ENCODE data around the gene KCNK1. TPM values are rescaled to one million over a fixed set of nuclear protein-coding genes. Genes with fewer than 3 reads are reported as not detected.
"Not testable (repeated sequence)": the region's sequence is repeated elsewhere in the genome, so short reads cannot be mapped to it uniquely, and the experiment has no call there.

The KCNK1 gene
- total RNA-seq, 1 donor from 2014 or later = 2.3 TPM

DNA sequence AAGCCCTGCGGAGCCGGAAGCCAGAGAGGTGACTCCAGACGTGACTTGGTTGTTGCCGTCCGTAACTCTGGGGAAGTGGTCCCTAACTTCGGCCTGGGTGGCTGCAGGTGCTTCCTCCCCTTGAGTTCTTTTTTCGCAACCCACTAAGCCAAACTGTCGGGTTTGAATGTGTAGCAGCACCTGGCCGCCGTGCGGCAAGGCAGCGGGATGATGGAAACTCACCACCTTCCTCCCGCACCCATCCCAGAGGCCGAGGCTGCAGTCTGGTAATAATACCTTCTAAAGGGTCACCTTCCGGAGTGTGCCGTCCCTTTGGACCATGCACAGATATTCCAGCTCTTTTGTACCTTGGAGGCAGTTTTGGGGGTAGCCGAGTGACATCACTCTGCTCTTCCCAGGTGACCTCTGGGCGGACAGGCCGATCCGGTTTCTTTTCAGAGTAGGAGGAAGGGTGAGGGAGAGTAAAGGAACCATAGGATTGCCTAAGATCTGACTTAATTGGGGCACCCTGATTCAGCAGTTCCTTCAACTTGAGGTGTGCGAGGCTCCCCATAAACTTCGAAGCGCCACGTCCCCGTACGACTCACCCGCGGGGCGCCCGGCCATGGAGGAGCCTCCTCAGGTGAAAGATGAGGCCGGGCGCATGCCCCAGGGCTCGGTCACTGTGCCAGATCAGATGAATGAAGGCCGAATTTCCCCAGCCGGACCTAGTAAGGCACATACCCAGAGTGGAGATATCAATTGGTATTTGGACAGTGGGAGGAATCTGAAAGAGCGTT lies 1.0 kb downstream of the KCNK1 start:
- H3K4me1 Mint-ChIP-seq = peaks cover 8% of the 10 kb centered on the region
- H3K4me3 Mint-ChIP-seq = peak overlapping the region; percentile 78
- H3K27ac Mint-ChIP-seq = peak overlapping the region; percentile 17
- DNase-seq = peak; percentile 59
- intact Hi-C loops (cut with micrococcal nuclease) = no loop called here
- H3K27me3 Mint-ChIP-seq = peaks cover 62% of the 10 kb centered on the region
- H3K36me3 Mint-ChIP-seq (ENCODE audit: low read depth) = no peaks in the 10 kb centered on the region
- H3K9me3 Mint-ChIP-seq = no peaks in the 10 kb centered on the region

DNA sequence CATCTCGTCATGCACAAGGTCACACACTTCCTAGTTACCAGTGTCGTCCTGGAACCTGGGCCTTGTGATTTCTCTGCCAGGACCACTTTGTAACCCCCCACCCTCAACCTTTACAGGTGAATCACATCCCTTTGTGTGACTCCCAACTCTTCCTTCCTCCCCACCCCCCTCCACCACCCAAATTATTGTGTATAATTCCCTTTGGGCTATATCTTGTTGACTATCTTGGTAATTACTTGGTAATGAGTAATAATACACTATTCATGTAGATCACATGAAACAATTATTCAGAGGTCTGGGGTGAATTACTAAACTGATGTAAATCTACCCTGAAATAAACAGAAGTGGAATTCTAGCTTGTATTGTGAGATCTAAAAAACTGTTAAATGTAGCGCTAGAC lies 1.7 kb downstream of the KCNK1 start:
- no peak for DNase-seq
- intact Hi-C loops (cut with micrococcal nuclease) = no loop called here
- H3K27me3 Mint-ChIP-seq = peaks cover 59% of the 10 kb centered on the region

DNA sequence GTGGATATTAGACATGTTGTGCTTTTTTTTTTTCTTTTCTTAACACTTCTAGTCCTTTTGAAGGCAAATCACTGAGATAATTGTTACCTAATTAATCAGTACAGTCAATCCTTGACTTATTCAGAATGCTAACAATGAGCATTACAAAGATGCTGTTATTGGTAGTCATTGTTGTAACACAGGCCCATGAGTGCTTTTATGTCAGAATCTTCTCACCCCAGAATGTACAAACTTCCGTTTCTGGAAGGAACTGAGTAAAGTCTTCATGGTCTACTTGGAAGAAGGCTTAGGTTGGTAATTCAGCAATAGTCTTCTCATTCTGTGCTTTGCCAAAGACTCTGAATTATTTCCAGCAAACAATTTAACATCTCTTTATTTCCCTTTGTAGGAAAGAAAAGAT lies 3.1 kb downstream of the KCNK1 start:
- peaks cover 47% of the 10 kb centered on the region for H3K27me3 Mint-ChIP-seq

More for the DNA sequence above, 1.7 kb downstream of the KCNK1 start:
- no peaks in the 10 kb centered on the region for H3K9me3 Mint-ChIP-seq
- no peaks in the 10 kb centered on the region for H3K36me3 Mint-ChIP-seq (ENCODE audit: low read depth)
- peaks cover 8% of the 10 kb centered on the region for H3K4me1 Mint-ChIP-seq
- H3K4me3 Mint-ChIP-seq = peak overlapping the region; percentile 78
- H3K27ac Mint-ChIP-seq = no peak overlapping the region

DNA sequence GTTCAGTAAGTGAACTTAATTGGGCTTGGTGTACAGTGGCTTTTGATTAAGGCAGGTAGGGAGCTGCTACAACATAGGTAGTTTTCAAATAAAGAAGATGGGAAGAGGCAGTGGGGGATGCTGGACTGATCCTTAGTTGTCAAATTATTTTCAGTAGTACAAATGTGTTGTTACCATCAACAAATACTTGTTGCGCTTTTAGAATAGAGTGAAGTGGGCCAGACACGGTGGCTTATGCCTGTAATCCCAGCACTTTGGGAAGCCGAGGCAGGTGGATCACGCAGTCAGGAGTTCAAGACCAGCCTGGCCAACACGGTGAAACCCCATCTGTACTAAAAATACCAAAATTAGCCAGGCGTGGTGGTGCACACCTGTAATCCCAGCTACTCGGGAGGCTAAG lies 5.5 kb downstream of the KCNK1 start:
- H3K27ac Mint-ChIP-seq; H3K4me1 Mint-ChIP-seq; H3K4me3 Mint-ChIP-seq; H3K36me3 Mint-ChIP-seq (ENCODE audit: low read depth); H3K9me3 Mint-ChIP-seq; intact Hi-C loops (cut with micrococcal nuclease); DNase-seq: not testable (repeated sequence)
- H3K27me3 Mint-ChIP-seq = peaks cover 39% of the 10 kb centered on the region

More for the DNA sequence above, 3.1 kb downstream of the KCNK1 start:
- Mint-ChIP-seq H3K4me3 (no peak overlapping the region), H3K4me1 (peaks cover 8% of the 10 kb centered on the region), H3K27ac (no peak overlapping the region), H3K36me3 (ENCODE audit: low read depth) (no peaks in the 10 kb centered on the region), H3K9me3 (no peaks in the 10 kb centered on the region)
- no peak for DNase-seq
- intact Hi-C loops (cut with micrococcal nuclease) = no loop called here

DNA sequence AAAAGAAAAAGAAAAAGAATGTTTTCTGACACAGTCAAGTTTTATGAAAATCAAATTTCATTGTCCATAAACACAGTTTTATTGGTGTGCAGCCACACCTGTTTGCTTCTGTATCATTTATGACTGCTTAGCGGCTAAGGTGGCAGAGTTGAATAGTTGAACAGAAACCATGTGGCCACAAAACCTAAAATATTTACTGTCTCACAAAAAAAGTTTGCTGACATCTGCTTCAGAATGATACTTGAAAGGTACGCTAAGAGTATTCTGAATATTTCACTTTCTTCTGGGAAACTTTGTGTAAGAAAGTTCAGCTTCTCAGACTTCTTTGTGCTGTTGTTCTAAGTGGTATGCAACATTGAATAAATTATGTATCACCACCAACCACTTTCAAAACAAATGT lies 6.2 kb downstream of the KCNK1 start:
- peaks cover 33% of the 10 kb centered on the region for H3K27me3 Mint-ChIP-seq
- intact Hi-C loops (cut with micrococcal nuclease) = no loop called here
- no peak for DNase-seq

DNA sequence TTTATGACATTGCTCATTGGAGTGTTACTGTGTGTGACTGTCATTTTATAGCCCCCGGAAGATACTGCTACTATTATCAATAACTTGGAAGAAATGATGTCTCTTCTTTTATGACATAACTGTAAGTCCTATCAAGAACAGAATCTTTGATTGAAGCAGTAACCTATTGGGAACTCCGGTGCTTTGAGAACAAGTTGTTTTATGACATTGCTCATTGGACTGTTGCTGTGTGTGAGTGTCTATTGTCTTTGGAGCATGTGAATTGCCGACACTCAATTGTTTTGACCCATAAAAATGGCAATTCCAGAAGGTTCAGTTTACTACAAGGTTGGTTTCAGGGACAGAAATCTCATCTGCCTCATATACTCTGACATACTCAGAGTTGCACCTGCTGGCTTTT lies 8.0 kb downstream of the KCNK1 start:
- Mint-ChIP-seq H3K4me1 (no peaks in the 10 kb centered on the region), H3K27me3 (peaks cover 17% of the 10 kb centered on the region), H3K9me3 (no peaks in the 10 kb centered on the region), H3K36me3 (ENCODE audit: low read depth) (no peaks in the 10 kb centered on the region), H3K27ac (no peak overlapping the region), H3K4me3 (no peak overlapping the region)
- no peak for DNase-seq
- intact Hi-C loops (cut with micrococcal nuclease) = no loop called here

More for the DNA sequence above, 6.2 kb downstream of the KCNK1 start:
- Mint-ChIP-seq H3K9me3 (no peaks in the 10 kb centered on the region), H3K4me3 (no peak overlapping the region), H3K4me1 (peaks cover 2% of the 10 kb centered on the region), H3K27ac (no peak overlapping the region), H3K36me3 (ENCODE audit: low read depth) (no peaks in the 10 kb centered on the region)

DNA sequence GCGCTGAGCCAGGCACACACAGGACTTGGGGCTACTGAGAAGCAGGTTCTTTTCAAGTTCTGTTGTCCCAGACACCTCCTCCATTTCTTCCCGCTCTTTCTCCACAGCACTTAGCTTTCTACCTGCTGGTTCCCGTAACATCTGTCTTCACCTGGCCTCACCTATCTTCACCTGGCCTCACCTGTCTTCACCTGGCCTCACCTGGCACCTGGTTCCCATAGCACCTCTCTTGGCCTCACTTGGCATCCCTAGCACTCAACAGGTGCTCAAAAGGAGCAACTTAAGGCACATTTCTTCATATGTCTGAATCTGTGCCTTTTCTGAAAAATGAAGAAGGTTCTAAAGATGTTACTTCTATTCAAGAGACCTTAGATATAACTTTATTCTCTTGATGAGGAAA lies 10.4 kb downstream of the KCNK1 start:
- Mint-ChIP-seq H3K27ac (no peak overlapping the region), H3K36me3 (ENCODE audit: low read depth) (no peaks in the 10 kb centered on the region), H3K9me3 (no peaks in the 10 kb centered on the region), H3K4me1 (peaks cover 3% of the 10 kb centered on the region), H3K27me3 (peaks cover 9% of the 10 kb centered on the region), H3K4me3 (no peak overlapping the region)
- DNase-seq = no peak
- intact Hi-C loops (cut with micrococcal nuclease) = no loop called here

DNA sequence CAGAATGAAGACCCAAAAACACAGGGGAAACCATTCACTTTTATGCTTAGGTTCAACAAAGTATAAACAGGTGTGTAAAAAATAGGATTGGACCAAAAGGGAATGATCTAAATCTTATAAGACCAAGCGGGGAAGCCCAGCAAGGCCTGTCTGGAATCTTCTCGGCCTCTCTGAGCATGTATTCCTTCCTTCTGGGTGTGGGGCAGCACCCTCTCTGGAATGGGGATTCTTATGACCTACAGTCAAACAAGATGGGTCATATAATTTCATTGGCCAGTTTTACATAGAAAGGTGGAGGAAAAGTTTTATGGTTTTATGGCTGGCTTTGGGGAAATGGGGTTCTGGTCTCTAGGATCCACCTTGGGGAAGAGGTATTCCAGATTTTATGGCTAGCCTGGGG lies 11.2 kb downstream of the KCNK1 start:
- no peak overlapping the region for H3K4me3 Mint-ChIP-seq
- peaks cover 9% of the 10 kb centered on the region for H3K27me3 Mint-ChIP-seq
- peaks cover 3% of the 10 kb centered on the region for H3K4me1 Mint-ChIP-seq
- H3K36me3 Mint-ChIP-seq (ENCODE audit: low read depth) = no peaks in the 10 kb centered on the region
- H3K27ac Mint-ChIP-seq = no peak overlapping the region
- H3K9me3 Mint-ChIP-seq = no peaks in the 10 kb centered on the region
- intact Hi-C loops (cut with micrococcal nuclease) = no loop called here
- no peak for DNase-seq

DNA sequence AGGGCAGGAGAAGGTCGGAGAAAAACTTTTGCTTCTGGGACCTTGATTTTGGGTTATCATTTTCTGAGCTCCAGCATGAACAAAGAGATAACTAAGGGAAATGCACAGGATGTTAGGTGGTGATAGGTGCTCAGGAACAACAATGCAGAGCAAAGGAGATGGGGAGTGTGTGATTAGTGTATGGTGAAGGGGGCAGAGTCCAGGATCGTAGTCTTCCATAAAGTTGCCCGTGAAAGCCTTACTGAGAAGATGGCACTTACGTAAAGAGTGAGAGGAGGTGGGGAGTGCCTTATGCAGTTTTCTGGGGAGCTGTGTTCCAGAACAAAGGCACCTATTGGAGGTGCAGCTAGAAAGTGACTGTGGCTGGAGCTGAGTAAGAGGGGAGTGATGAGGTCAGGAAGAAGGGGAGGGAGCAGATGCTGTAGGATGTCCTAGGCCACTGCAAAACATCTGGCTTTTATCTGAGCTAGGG lies 11.6 kb downstream of the KCNK1 start:
- H3K27me3 Mint-ChIP-seq = peaks cover 9% of the 10 kb centered on the region
- H3K27ac Mint-ChIP-seq = no peak overlapping the region
- intact Hi-C loops (cut with micrococcal nuclease) = no loop called here
- H3K4me3 Mint-ChIP-seq = no peak overlapping the region
- no peaks in the 10 kb centered on the region for H3K9me3 Mint-ChIP-seq
- DNase-seq = no peak
- peaks cover 3% of the 10 kb centered on the region for H3K4me1 Mint-ChIP-seq
- no peaks in the 10 kb centered on the region for H3K36me3 Mint-ChIP-seq (ENCODE audit: low read depth)

DNA sequence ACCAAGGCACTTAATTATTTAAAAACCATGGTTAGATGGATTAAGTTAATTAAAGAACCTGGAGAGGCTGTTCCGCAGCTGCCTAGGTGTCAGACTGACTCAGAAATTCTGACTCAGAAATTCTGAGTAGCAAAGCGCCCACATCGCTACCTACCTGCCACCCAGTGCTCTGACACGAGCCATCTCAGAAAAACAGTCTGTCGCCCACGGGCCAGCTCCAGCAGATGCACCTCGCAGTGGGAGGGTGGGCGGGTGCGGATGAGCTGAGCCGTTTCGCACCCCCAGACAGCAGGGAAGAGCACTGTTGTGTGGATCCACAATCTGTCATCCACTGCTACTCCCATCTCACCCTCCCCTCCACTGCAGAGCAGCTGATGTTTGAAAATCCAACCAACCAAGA lies 13.5 kb downstream of the KCNK1 start:
- Mint-ChIP-seq H3K27me3 (peaks cover 8% of the 10 kb centered on the region), H3K9me3 (no peaks in the 10 kb centered on the region), H3K27ac (no peak overlapping the region), H3K4me1 (peaks cover 3% of the 10 kb centered on the region), H3K36me3 (ENCODE audit: low read depth) (no peaks in the 10 kb centered on the region), H3K4me3 (no peak overlapping the region)
- DNase-seq = no peak
- intact Hi-C loops (cut with micrococcal nuclease) = loop anchor here (1.0 kb wide), 1 partner anchor 28 kb away; no protein-coding TSS in a partner anchor

DNA sequence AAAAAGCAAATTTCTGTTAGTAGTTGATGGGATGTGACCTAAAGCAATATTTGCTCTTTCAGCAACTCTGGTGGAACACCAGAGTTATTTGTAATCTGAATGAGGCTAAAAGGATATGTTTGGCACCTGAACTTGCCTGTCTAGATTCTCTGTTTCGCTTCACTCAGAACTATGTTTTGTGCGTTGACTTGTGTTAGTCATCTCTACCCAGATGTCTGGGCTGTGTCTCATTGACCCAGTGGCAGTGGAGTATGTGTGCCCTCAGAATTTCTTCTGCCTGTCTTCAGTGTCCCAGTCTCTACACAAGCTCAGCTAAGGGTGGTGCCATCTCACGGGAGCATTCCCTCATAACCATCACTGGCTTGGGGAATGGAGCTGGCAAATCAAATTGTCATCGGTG lies 13.9 kb downstream of the KCNK1 start:
- Mint-ChIP-seq H3K27ac (peak overlapping the region; percentile 36), H3K4me1 (peaks cover 3% of the 10 kb centered on the region), H3K4me3 (peak overlapping the region; percentile 32), H3K27me3 (peaks cover 3% of the 10 kb centered on the region), H3K36me3 (ENCODE audit: low read depth) (no peaks in the 10 kb centered on the region), H3K9me3 (no peaks in the 10 kb centered on the region)
- intact Hi-C loops (cut with micrococcal nuclease) = loop anchor here (1.0 kb wide), 1 partner anchor 29 kb away; no protein-coding TSS in a partner anchor
- DNase-seq = no peak

DNA sequence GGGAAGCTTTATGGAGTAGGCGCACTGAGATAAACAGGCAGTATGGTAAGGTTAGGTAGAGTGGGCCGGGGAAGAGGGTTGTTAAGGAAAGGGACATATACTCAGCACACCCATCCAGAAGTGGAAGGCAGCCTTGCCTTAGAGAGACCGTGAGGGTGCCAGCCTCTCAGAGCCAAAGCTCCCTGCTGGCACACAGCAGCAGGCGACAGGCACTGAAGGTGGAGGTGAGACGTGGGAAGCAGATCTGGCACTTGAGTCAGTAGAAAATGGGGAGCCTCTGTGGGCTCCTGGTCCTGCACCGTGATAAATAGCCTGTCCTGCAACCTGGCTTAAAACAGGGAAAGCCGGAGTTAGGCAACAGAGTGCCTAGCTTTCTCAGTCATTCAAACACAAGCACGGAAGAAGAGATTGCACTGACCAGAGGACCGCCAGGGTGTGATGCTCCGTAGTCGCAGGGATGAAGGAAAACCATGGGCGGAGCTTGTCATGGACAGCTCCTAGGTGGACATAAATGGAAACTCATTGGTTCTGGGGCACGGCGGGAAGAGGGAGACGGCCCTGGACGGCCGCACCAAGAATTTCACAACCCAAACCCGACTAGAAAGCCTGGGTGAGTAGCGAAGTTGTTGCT lies 15.5 kb downstream of the KCNK1 start:
- no peak for DNase-seq
- H3K4me3 Mint-ChIP-seq = no peak overlapping the region
- H3K9me3 Mint-ChIP-seq = no peaks in the 10 kb centered on the region
- intact Hi-C loops (cut with micrococcal nuclease) = no loop called here
- no peaks in the 10 kb centered on the region for H3K36me3 Mint-ChIP-seq (ENCODE audit: low read depth)
- H3K27ac Mint-ChIP-seq = no peak overlapping the region
- H3K27me3 Mint-ChIP-seq = peaks cover 1% of the 10 kb centered on the region
- H3K4me1 Mint-ChIP-seq = peaks cover 3% of the 10 kb centered on the region

DNA sequence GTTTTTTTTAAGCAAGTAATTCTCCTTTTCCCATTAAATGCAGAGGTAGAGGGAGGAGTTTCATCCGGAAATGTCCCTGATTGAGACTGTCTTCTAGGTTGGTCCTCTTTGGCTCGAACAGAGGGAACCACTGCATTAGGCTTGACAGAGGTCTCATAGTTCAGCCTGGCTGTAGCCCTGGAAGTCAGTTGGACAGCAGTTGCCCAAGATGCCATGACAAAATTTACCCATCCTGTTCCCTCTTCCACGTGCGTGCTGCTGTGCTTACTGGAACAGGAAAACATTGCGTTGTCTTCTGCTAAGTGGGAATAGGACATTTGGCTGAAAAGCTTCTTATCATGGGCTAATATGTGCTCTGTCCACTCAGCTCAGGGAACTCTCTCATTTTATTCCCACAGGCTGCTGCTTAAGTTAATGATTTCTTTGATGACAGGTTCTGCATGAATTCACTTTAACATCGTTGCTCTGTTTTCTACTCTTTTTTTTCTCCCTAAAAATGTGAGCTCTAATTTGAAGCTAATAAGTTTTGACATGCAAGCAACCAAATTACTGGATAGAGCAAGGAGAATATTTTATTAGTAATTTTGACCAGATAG lies 18.0 kb downstream of the KCNK1 start:
- H3K27ac Mint-ChIP-seq = no peak overlapping the region

DNA sequence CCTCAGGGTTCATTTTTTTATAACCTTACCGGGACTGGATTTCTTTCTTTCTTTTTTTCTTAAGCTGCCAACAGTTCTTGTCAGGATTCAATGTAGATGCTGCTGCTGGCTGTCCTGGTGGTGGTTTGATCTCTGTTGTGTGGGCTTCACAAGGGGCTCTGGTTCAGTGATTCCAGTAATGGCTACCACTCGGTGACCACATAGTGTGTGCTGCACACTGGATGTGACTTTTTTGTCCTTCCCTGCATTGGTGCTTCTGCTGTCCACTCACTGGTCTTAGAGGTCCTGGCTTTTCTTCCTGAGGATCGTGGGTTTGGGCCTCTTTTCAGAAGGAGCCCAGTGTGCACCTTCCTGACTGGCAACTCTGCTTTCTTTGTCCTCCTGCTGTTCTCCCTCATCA lies 18.5 kb downstream of the KCNK1 start:
- Mint-ChIP-seq H3K36me3 (ENCODE audit: low read depth) (no peaks in the 10 kb centered on the region), H3K4me3 (no peak overlapping the region), H3K27ac (no peak overlapping the region), H3K27me3 (peaks cover 4% of the 10 kb centered on the region), H3K4me1 (peaks cover 3% of the 10 kb centered on the region), H3K9me3 (peaks cover 7% of the 10 kb centered on the region)
- intact Hi-C loops (cut with micrococcal nuclease) = no loop called here
- DNase-seq = no peak

More for the DNA sequence above, 18.0 kb downstream of the KCNK1 start:
- peaks cover 7% of the 10 kb centered on the region for H3K9me3 Mint-ChIP-seq
- no peak overlapping the region for H3K4me3 Mint-ChIP-seq
- intact Hi-C loops (cut with micrococcal nuclease) = no loop called here
- H3K27me3 Mint-ChIP-seq = peaks cover 4% of the 10 kb centered on the region
- H3K36me3 Mint-ChIP-seq (ENCODE audit: low read depth) = no peaks in the 10 kb centered on the region
- peaks cover 3% of the 10 kb centered on the region for H3K4me1 Mint-ChIP-seq
- DNase-seq = no peak

Measured in activated CD4-positive, alpha-beta T cell treated with anti-CD3 and anti-CD28 coated beads, Interleukin-2, amount 10 ng/mL, durations not matched to agents 24 days and 14 days (primary cell).